Jurkat, Clone E6-1 (cell line): ENCODE results near the gene CRYL1.

Experiments
- DNase-seq: peaks from one replicate; pipeline ENCODE4 v3.0.0-alpha.2; 2011; ENCODE audit warnings: low read depth, low spot score
- H3K4me3 ChIP-seq: 2 replicates; pipeline ENCODE4 v1.5.1; 2011; ENCODE audit warnings: mild to moderate bottlenecking, low read length, control low read depth, moderate library complexity

CRYL1 gene

GRCh38 chr13:20393273-20394168, 132.1 kb downstream of the CRYL1 start:
- DNase-seq, result no peak
- H3K4me3 ChIP-seq, result no peak overlapping the region

DNA sequence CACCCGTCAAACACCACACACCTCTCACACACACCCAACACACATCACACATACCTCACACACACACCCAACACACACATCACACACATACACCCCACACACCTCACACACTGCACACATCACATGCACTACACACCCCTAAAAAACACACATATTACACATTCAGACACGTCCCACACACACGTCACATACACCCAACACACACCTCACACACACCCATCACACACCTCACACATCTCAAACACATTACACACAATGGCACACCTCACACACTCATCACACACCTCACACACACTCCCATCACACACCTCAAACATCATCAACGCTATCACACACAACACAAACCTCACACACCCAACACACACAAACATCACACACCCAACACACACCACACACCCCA, 133.1 kb downstream of the CRYL1 start:
- DNase-seq, result no peak
- H3K4me3 ChIP-seq, result no peak overlapping the region

DNA sequence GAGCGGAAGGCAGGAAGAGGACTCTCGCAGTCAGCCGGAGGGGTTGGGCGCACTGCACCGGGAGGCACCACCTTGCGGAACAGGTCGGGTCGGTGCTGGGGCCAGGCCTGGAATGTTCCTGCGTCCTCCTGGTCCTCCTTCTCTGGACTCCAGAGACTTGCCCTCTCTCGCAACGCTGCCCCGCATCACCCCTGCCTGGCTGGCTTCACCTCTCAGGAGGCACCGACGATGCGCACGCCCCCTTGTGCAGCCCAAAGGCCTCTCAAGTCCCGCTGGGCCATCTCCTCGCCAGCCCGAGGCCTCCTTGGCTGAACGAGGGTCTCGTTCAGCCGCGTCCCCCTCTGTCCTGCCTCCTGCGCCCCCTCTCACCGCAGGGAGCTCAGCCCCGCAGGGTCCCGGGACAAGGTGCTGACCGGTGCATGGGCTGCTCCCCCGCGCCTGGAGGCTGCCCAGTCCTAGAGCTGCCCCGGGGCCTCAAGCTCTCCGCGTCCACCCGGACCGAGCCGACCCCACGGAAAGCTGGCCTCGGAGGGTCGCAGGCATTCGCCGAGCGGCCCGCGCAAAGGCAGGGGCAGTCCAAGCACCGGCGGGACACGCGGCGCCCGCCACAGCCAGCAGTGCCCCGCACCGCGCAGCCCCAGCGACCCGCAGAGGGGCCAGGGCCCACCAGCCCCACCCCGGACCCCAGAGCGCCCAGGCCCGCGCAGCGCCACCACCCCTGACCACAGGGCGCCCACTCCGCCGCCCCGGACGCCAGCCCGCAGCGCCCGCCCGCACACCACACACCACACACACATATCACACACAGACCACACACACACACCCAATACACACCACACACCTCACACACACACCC, 133.8 kb downstream of the CRYL1 start:
- DNase-seq, result no peak
- no peak overlapping the region for H3K4me3 ChIP-seq

DNA sequence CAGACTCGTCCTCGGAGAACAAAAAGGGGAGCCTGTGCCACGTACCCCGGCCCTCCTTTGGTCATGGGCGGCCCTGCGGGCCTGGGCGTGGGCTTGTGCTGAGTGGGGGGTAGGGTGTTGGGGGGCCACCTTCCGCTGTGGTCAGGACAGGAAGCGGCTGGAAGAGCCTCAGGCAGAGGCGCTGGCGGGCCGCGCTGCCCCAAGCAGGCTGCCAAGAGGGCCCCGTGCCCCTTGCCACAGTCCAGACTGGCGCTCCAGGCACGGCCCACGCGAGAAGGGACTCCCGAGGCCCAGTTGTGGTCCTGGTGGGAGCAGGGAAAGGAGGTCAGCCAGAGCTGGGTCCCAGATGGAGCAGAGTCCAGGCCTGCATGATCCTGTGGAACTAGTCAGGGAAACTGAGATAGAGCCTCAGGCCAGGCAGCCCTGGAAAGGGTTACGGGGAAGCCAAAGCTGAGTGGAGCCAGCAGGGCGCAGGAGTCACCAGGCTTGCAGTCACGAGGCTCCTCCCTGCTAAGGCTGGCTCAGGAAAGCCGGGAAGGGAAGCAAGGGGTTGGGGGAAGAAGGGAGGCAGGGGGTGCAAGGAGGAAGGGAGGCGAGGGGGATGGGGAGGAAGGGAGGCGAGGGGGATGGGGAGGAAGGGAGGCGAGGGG, 135.0 kb downstream of the CRYL1 start:
- DNase-seq, result no peak
- H3K4me3 ChIP-seq, result no peak overlapping the region

DNA sequence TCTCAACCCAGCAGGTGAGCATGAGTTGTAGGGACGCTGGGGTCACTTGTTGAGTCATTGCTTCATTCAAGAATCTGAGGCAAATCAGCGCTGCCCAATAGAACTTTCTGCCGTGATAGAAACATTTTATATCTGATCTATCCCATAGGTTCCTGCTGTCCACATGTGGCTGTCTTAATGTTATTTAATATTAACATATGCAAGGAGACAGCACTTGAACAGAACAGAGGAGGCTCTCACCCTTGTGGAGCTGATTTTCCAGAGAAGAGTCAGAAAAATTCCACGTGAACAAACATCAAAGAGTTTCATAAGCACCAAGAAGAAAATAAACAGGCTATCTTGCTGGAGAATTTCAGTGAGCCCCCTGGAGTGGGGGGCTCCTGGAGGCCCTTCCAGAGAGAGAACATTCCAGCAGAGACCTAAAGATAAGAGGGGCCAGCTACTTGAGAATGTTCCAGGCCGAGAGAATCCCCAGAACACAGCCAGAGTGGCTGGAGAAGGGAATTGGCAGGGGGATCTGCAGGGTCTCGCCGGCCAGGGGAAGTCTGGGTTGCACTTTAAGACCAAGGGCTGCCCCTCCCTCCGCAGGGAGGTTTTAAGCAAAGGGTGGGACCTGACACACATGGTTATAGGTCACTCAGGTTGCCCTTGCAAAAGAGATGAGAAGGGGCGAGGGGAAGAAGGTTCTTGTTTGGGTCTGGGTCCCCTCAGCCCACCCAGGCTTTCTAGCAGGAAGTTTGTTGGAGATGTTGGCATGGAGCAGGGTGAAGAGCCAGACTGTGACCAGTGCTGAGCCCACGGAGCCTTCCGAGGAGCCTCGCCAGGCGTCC, 135.7 kb downstream of the CRYL1 start:
- DNase-seq, result no peak
- H3K4me3 ChIP-seq, result no peak overlapping the region

- H3K4me3 ChIP-seq, result no peak overlapping the region
These were observed 137.5 kb downstream of the CRYL1 start for GRCh38 chr13:20388184-20388583.

GRCh38 chr13:20387441-20387971, 138.2 kb downstream of the CRYL1 start:
- H3K4me3 ChIP-seq, result no peak overlapping the region
- DNase-seq, result no peak

More at GRCh38 chr13:20388184-20388583, 137.5 kb downstream of the CRYL1 start:
- DNase-seq, result no peak

GRCh38 chr13:20387006-20387405, 138.7 kb downstream of the CRYL1 start:
- DNase-seq, result no peak
- no peak overlapping the region for H3K4me3 ChIP-seq

DNA sequence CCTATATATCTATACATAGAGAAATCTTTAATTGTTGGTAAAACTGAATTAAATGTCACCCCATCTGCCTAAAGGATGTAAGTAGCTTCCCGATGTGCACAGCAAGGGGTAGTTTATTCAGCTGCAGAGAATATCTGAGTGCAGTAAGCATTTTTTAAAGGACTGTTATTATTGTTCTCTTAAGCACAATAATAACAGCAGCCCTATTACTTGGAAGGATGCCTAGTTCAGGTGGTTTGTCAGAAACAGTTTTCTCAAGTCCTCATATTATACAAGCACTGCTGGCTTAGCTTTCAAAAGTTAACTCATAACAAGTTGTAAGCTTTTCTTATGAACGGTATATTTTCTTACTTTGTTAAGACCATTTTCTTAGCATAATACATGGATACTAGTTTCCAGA, 142.6 kb downstream of the CRYL1 start:
- H3K4me3 ChIP-seq, result no peak overlapping the region
- no peak for DNase-seq

GRCh38 chr13:20381401-20381800, 144.3 kb downstream of the CRYL1 start:
- no peak for DNase-seq
- no peak overlapping the region for H3K4me3 ChIP-seq

DNA sequence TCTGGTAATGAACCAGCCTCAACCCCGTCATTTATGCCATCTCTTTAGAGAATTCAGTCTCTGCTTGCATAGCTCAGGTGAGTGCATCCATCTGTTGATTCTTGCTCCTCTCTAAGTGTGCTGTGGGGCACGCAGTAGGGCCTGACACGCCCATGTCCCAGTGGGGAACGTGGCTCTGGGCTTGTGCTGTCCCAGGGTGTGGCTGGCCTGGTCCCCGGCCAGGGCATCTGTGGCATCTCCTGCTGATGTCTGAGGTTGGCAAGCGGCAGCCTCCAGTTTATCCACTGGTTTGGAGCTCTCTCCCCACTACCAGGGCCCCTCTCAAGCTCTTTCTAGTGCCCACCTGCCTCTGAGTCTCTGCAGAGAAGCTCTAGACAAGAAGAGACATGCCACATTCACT, 146.9 kb downstream of the CRYL1 start:
- no peak for DNase-seq
- no peak overlapping the region for H3K4me3 ChIP-seq

DNA sequence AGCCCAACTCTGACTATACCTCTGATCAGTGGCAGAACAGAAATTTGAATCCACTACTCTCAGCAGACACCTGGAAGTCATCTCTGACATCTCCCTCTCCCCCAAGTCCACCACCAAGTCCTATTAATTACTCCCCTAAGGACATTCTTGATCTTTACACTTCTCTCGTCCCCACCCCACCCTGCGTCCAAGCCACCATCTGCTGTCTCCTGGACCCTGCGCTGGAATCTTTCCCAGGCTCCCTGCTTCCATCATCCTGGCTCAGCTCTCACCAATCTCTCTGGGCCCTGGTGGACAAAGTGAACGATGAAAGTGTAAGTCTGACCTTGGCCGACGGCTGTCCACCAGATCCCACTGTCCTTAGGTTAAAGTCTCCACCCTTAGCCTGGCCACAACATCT, 147.9 kb downstream of the CRYL1 start:
- DNase-seq, result no peak
- no peak overlapping the region for H3K4me3 ChIP-seq

GRCh38 chr13:20375871-20376270, 149.8 kb downstream of the CRYL1 start:
- DNase-seq, result no peak
- no peak overlapping the region for H3K4me3 ChIP-seq

- no peak overlapping the region for H3K4me3 ChIP-seq
- DNase-seq, result no peak
These were observed 151.8 kb downstream of the CRYL1 start for GRCh38 chr13:20373861-20374260.

GRCh38 chr13:20371825-20372224, 153.8 kb downstream of the CRYL1 start:
- no peak for DNase-seq
- no peak overlapping the region for H3K4me3 ChIP-seq

- no peak for DNase-seq
These were observed 154.7 kb downstream of the CRYL1 start for GRCh38 chr13:20370815-20371421.

DNA sequence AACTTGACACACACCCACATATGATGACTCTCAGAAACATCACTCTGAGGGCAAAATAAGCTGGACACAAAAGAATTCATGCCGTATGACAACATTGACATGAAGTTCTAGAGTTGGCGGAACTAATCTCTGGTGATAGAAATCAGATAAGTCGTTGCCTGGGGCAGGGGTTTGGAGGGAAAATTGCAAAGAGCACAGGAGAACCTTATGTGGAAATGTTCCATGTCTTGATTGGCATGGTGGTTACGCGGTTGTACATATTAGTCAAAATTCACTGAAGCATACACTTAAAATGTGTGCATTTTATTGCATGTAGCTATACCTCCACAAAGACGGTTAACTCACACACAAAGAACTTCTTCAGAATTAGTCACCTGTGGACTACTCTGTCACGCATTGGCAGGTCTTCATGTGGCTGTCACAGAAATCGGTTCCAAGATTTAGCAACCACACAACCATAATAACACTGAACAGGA, 155.7 kb downstream of the CRYL1 start:
- no peak for DNase-seq
- H3K4me3 ChIP-seq, result no peak overlapping the region

More at GRCh38 chr13:20370815-20371421, 154.7 kb downstream of the CRYL1 start:
- H3K4me3 ChIP-seq, result no peak overlapping the region

DNA sequence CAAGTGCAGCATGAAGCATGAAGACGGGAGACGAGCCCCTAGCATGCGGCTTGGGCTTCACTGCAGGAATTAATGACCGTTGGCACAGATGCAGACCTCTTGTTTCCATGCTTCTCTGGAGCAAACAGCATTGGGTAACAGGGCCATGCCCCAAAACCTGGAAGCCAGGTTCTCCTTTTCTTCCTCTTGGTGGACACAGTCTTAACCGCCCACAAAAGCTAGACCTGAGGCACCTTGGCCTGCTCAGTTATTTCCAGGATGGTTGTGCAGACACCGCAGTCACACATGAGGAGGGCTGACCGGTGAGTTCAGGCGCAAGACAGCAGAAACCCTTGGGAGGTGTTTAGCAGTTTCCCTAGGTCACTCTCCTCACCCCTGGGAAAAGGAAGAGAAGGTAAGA, 159.6 kb downstream of the CRYL1 start:
- DNase-seq, result no peak
- H3K4me3 ChIP-seq, result no peak overlapping the region
